Activated B cell treated with CpG ODN at 0.5 μM for 24 hours (primary cell): Measurements from ENCODE around the gene CLDN1. TPM values are rescaled to one million over a fixed set of nuclear protein-coding genes. Genes with fewer than 3 reads are reported as not detected.

Experiments
- ATAC-seq: fragments of 200-7000 bp; cut with Tn5 transposase; one replicate; pipeline ENCODE4 v1.10.0; 2021; ENCODE audit warnings: low read depth, mild to moderate bottlenecking, moderate library complexity
- CTCF ChIA-PET: fragments of 350-600 bp; sonication (Branson Sonifier 250); formaldehyde crosslinking; loops from one replicate; lab custom pipeline; 2021; ENCODE audit warnings: antibody characterized with exemption; lab: Charles Lee
- POLR2A ChIA-PET: fragments of 350-600 bp; sonication (Branson Sonifier 250); formaldehyde crosslinking; loops from one replicate; lab custom pipeline; 2021; ENCODE audit warnings: antibody characterized with exemption; lab: Charles Lee
- DNase-seq: peaks from one replicate; pipeline ENCODE4 v3.0.0; 2022
- H3K27ac Mint-ChIP-seq: one replicate; pipeline ENCODE4 v1.8.0; 2020; ENCODE audit warnings: mixed read lengths
- H3K27me3 Mint-ChIP-seq: one replicate; pipeline ENCODE4 v1.8.0; 2021; ENCODE audit warnings: mixed read lengths
- H3K36me3 Mint-ChIP-seq: one replicate; pipeline ENCODE4 v1.8.0; 2021; ENCODE audit warnings: low read depth, mixed read lengths
- H3K4me1 Mint-ChIP-seq: one replicate; pipeline ENCODE4 v1.8.0; 2021; ENCODE audit warnings: mixed read lengths
- H3K4me3 Mint-ChIP-seq: one replicate; pipeline ENCODE4 v1.8.0; 2020; ENCODE audit warnings: mild to moderate bottlenecking, mixed read lengths
- H3K9me3 Mint-ChIP-seq: one replicate; pipeline ENCODE4 v1.8.0; 2020; ENCODE audit warnings: mixed read lengths
- CTCF ChIP-seq: fragments of 200-600 bp; IDR thresholded peaks from one replicate; pipeline ENCODE4 v1.8.0; 2022; ENCODE audit warnings: antibody characterized with exemption, mild to moderate bottlenecking
- intact Hi-C: fragments of 100-400 bp; cut with micrococcal nuclease; formaldehyde crosslinking; loops from one replicate; pipeline ENCODE4 v1.15.1; 2024
- total RNA-seq: library from RNA; stranded (reverse); gene quantifications from 2 replicates; pipeline ENCODE4 v1.2.3, GENCODE V29; 2022

Gene CLDN1
- total RNA-seq, 1 donor from 2014 or later: not detected

DNA sequence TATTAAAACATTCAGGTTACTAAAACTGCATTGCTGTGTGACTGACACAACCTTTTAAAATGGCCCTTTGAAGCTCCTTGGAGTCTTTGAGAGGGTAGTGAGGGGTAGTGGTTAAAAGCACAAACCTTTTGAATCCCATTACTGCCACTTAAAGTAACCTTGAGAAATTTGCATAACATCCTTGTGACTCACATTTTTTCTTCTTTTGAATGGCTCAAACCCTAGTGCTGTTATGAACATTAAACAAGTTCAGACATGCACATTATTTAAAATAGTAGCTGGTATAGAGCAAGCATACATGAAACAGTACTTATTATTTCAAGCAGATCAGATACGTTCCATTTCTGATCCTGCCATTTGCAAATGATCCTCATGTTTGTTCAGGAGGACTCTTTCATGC is 3.7 kb upstream of the CLDN1 start:
- H3K27ac Mint-ChIP-seq: no peak overlapping the region
- H3K4me3 Mint-ChIP-seq: no peak overlapping the region
- no peak for DNase-seq
- intact Hi-C loops: no loop called here
- peaks cover 36% of the 10 kb centered on the region for H3K27me3 Mint-ChIP-seq
- H3K9me3 Mint-ChIP-seq: no peaks in the 10 kb centered on the region
- no peaks in the 10 kb centered on the region for H3K36me3 Mint-ChIP-seq
- ChIA-PET POLR2A (no interaction called here), CTCF (no interaction called here)
- H3K4me1 Mint-ChIP-seq: peaks cover 14% of the 10 kb centered on the region
- no peak for ATAC-seq
- TF ChIP-seq CTCF: no peak

DNA sequence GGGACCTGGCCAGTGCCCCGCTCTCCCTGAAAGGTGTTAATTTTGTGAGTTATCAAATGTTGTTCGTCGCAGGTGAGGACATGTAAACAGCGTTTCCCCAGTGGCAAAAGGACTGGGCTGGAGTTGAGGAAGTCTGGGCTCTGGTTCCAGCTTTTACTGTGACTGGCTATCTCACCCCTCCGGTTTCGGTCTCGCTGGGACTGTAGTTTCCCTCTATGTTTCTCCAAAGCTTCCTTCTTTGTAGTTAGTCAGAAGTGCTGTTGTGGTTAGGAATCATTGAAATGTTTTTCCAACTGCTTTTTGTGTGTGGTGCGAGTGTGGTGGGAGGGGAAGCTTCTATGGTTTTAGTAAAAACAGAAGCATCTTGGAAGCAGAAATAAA is 990 bp upstream of the CLDN1 start:
- ChIA-PET CTCF (no interaction called here), POLR2A (no interaction called here)
- peaks cover 38% of the 10 kb centered on the region for H3K27me3 Mint-ChIP-seq
- TF ChIP-seq CTCF: no peak
- H3K4me1 Mint-ChIP-seq: peaks cover 14% of the 10 kb centered on the region
- H3K9me3 Mint-ChIP-seq: no peaks in the 10 kb centered on the region
- H3K4me3 Mint-ChIP-seq: no peak overlapping the region
- intact Hi-C loops: no loop called here
- ATAC-seq (no peak), DNase-seq (no peak)
- no peaks in the 10 kb centered on the region for H3K36me3 Mint-ChIP-seq
- no peak overlapping the region for H3K27ac Mint-ChIP-seq

GRCh38 chr3:190322604-190323245 is 479 bp upstream of the CLDN1 start:
- ATAC-seq: no peak
- Mint-ChIP-seq H3K36me3 (no peaks in the 10 kb centered on the region), H3K27ac (no peak overlapping the region), H3K4me3 (no peak overlapping the region), H3K27me3 (peaks cover 43% of the 10 kb centered on the region), H3K9me3 (no peaks in the 10 kb centered on the region), H3K4me1 (peaks cover 14% of the 10 kb centered on the region)
- ChIA-PET POLR2A (no interaction called here), CTCF (interaction anchor here (0.8 kb wide), 1 partner anchor 360 kb away, joined by 3 read pairs; no protein-coding TSS in a partner anchor)
- TF ChIP-seq CTCF: no peak
- no peak for DNase-seq
- intact Hi-C loops: no loop called here

DNA sequence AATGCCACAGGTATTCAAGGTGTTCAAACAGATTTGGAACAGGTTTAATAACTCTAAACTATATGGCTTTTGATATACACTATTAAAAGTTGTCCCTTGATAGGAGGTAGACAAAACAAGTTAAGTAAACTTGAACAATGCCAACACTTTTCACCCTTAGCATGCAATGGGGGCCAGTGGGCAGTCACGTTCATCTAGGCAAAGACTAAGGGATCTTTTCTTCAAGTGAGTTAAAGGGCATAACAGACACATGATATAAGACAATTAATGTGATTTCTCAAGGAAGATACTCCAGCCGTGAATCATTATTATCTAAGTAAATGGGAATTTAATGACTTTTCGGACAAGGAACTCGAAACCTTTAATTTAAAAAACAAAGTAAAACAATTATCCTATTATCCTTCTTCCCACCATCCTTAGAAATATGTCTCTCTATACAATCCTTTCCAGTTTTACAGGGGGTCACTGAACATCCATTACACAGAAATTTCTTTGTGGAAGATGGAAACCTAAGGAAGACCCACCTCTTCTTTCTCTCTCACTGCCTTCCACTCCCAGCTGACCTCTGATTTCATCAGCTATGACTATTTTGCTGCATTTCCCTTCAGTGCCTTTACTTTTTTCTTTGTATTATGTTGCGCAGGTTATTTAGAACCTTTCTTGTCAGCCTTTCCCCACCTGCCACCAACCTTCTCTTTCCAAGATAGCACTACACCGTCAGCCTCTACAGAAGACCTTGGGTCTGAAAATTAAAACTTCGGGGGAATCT is 1.5 kb downstream of the CLDN1 start:
- POLR2A ChIA-PET: no interaction called here
- peaks cover 38% of the 10 kb centered on the region for H3K27me3 Mint-ChIP-seq
- ATAC-seq: no peak
- H3K36me3 Mint-ChIP-seq: no peaks in the 10 kb centered on the region
- peaks cover 14% of the 10 kb centered on the region for H3K4me1 Mint-ChIP-seq
- no peaks in the 10 kb centered on the region for H3K9me3 Mint-ChIP-seq
- intact Hi-C loops: no loop called here
- CTCF ChIA-PET: no interaction called here
- H3K27ac Mint-ChIP-seq: no peak overlapping the region
- DNase-seq: no peak
- no peak overlapping the region for H3K4me3 Mint-ChIP-seq
- TF ChIP-seq CTCF: no peak

DNA sequence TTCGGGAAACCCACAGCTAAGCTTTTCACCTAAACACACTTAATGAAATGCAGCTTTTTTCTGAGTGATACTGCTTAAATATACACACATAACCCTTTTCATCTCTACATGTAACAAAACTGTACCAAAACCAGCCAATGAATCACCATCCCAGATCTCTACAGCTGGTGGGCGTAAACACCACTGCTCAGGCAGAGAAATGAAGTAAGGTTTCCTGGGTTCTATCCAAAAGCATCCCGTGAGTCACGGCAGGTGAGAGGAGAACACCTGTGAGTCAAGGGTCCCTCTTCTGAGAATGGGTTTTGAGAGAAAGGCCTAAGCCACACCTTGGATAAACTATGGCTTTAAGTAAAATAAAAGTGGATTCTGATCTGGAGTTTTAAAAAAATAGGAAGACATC is 2.6 kb downstream of the CLDN1 start:
- peaks cover 38% of the 10 kb centered on the region for H3K27me3 Mint-ChIP-seq
- intact Hi-C loops: no loop called here
- ChIA-PET POLR2A (no interaction called here), CTCF (no interaction called here)
- no peak for ATAC-seq
- no peaks in the 10 kb centered on the region for H3K9me3 Mint-ChIP-seq
- no peak for TF ChIP-seq CTCF
- peaks cover 14% of the 10 kb centered on the region for H3K4me1 Mint-ChIP-seq
- DNase-seq: no peak
- no peak overlapping the region for H3K4me3 Mint-ChIP-seq
- H3K27ac Mint-ChIP-seq: no peak overlapping the region
- no peaks in the 10 kb centered on the region for H3K36me3 Mint-ChIP-seq
